Gastroesophageal sphincter (tissue), 3 donors: Measurements from ENCODE around the gene ECSCR.

Experiments
- CTCF ChIP-seq, 4 experiments: fragments of 200-600 bp in 2 of 4; fragments of 450-650 bp in 2 of 4; sonication (generic) in 1 of 4; IDR thresholded peaks; one replicate each; pipeline ENCODE4 v1.5.1; 2017 to 2019; ENCODE audit warnings: antibody characterized with exemption in 4 of 4, mild to moderate bottlenecking in 2 of 4, moderate library complexity in 2 of 4
- EP300 ChIP-seq: sonication (generic); formaldehyde crosslinking; IDR thresholded peaks from one replicate; pipeline ENCODE4 v1.6.1; 2017; ENCODE audit warnings: antibody characterized with exemption, mild to moderate bottlenecking
- POLR2A ChIP-seq, 2 donors: fragments of 450-650 bp; IDR thresholded peaks; one replicate each; pipeline ENCODE4 v1.6.1; 2017; ENCODE audit warnings: antibody characterized with exemption in 2 of 2, mild to moderate bottlenecking in 2 of 2, moderate library complexity in 1 of 2
- POLR2AphosphoS5 ChIP-seq: sonication (generic); formaldehyde crosslinking; IDR thresholded peaks from one replicate; pipeline ENCODE4 v1.6.1; 2017; ENCODE audit warnings: antibody characterized with exemption

DNA sequence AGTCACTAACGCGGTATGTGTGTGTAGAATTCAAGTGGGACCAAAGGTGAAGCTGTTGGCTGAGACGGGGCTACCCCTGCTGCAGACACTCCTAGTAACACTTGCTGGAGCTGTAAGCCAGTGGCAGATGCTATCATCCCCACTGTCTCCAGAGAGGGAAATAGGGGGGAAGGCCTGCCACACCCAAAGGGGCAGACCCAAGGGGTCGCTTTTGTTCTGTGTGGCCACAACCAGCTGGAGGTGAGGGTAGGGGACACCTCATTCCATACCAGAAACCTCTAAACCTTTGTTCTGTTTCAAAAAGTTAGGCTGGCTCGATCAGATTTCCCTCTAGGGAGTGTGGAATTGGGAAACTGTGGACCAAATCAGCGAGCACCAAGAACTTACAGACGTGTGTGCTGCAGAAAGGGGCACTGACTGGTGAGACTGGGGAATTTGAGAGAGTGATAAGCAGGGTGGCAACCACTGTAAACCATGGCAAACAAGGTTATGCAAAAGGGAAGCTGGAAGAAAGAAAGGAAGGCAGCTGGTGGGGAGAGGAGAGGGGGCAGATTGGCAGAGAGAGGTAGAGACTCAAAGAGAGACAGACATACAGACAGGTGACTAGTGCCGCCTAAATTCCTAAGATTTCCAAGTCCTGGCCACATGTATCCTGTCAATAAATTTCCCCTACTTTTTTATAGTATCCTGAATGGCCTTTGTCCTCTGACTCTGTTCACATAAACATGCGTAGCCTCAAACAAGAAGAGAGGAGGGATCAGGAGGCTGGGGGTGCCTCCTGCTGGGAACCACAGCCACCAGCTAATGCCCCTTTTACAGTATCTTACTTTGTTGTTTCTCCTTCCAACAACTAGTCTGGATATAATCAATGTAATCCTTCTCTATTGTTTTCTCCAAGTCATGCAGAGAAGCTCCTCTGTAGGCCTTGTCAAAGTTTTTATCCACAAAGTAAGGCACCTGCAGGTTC lies 43.0 kb downstream of the ECSCR start:
- TF ChIP-seq EP300 (no peak), POLR2A (IDR thresholded peaks at IDR 0.05) (no peak), POLR2AphosphoS5 (no peak), CTCF (IDR thresholded peaks at IDR 0.05) (no peak)
